ENCODE results near the gene HTR6.

- TF ChIP-seq EZH2 (IDR thresholded peaks at IDR 0.05; ENCODE audit: insufficient read depth, low read length) (no peak), CTCF (IDR thresholded peaks at IDR 0.05; ENCODE audit: insufficient read depth, low read depth, low read length) (no peak)
These were observed 20.3 kb upstream of the HTR6 start for GRCh38 chr1:19644395-19644680.

Data from astrocyte (in vitro differentiated cells and primary cell).